ENCODE data around the gene IMPG1.

- TF ChIP-seq ZNF274 (IDR thresholded peaks at IDR 0.05; ENCODE audit: low read depth, low read length) (no peak), YY1 (IDR thresholded peaks at IDR 0.05; ENCODE audit: insufficient read depth, insufficient read length) (no peak), SUZ12 (IDR thresholded peaks at IDR 0.05; ENCODE audit: extremely low read depth, insufficient read depth, insufficient read length) (no peak)
Measured at GRCh38 chr6:75933387-75933975, 139.0 kb downstream of the IMPG1 start.
